H1 (cell line): ENCODE data around the gene DEFB113. TPM values are rescaled to one million over a fixed set of nuclear protein-coding genes. Genes with fewer than 3 reads are reported as not detected.

ENCODE experiments used
- CTCF ChIA-PET: fragments of 300-600 bp; sonication (Branson Sonifier 250); formaldehyde crosslinking; loops from one replicate; lab custom pipeline; 2021; ENCODE audit not compliant: partially characterized antibody; lab: Charles Lee
- POLR2A ChIA-PET: fragments of 300-600 bp; sonication (Branson Sonifier 250); formaldehyde crosslinking; loops from one replicate; lab custom pipeline; 2021; ENCODE audit warnings: inconsistent platforms; ENCODE audit not compliant: partially characterized antibody; lab: Charles Lee
- DNase-seq, 2 experiments: peaks; one replicate each; pipeline versions ENCODE4 v3.0.0 to v3.0.0-alpha.2; 2010 to 2022; ENCODE audit warnings: low spot score in 2 of 2, low read depth in 1 of 2, mixed read lengths in 1 of 2
- FAIRE-seq: peaks from 2 replicates; lab custom pipeline; 2011; peaks lifted over from hg19 to GRCh38; lab: Jason Lieb, UNC
- H2AFZ ChIP-seq: 2 replicates; pipeline ENCODE4 v1.8.1; 2012; ENCODE audit warnings: low read length, inconsistent platforms
- H2AK5ac ChIP-seq: 2 replicates; pipeline ENCODE4 v1.6.1; 2013; ENCODE audit warnings: low read depth, low read length
- H2BK120ac ChIP-seq: replicated peaks from 2 replicates; pipeline ENCODE3; 2013; ENCODE audit warnings: low read depth, low read length, inconsistent platforms
- H2BK12ac ChIP-seq: 2 replicates; pipeline ENCODE4 v1.6.1; 2013; ENCODE audit warnings: low read depth, low read length
- H2BK15ac ChIP-seq: 2 replicates; pipeline ENCODE4 v1.6.1; 2013; ENCODE audit warnings: low read length
- H2BK20ac ChIP-seq: 2 replicates; pipeline ENCODE4 v1.6.1; 2013; ENCODE audit warnings: low read length
- H2BK5ac ChIP-seq: 2 replicates; pipeline ENCODE4 v1.6.1; 2013; ENCODE audit warnings: low read depth, low read length
- H3K14ac ChIP-seq: 2 replicates; pipeline ENCODE4 v1.6.1; 2013; ENCODE audit warnings: inconsistent platforms; ENCODE audit not compliant: insufficient read length
- H3K18ac ChIP-seq: 2 replicates; pipeline ENCODE4 v1.6.1; 2013; ENCODE audit warnings: low read length; ENCODE audit errors: extremely low read depth
- H3K23ac ChIP-seq: 2 replicates; pipeline ENCODE4 v1.6.1; 2013; ENCODE audit warnings: inconsistent platforms; ENCODE audit not compliant: insufficient read length
- H3K23me2 ChIP-seq: 2 replicates; pipeline ENCODE4 v1.6.1; 2013; ENCODE audit warnings: low read depth, low read length
- H3K27ac ChIP-seq: 2 replicates; pipeline ENCODE4 v1.6.1; 2011; ENCODE audit warnings: low read depth, low read length, inconsistent platforms
- H3K27me3 ChIP-seq, 4 experiments: replicated peaks in 1 of 4; 1 replicate in 1 of 4; 2 replicates in 3 of 4; pipeline versions ENCODE4 v1.6.1 to v1.8.1; 2011 to 2013; ENCODE audit warnings: low read length in 3 of 4, mild to moderate bottlenecking in 3 of 4, inconsistent platforms in 2 of 4, mixed read lengths in 2 of 4, moderate library complexity in 1 of 4; ENCODE audit not compliant: control insufficient read depth in 3 of 4, insufficient read depth in 3 of 4; ENCODE audit errors: extremely low read depth in 1 of 4
- H3K36me3 ChIP-seq, 4 experiments: 2 replicates each; pipeline versions ENCODE4 v1.6.1 to v1.8.1; 2011 to 2013; ENCODE audit warnings: mild to moderate bottlenecking in 4 of 4, low read length in 3 of 4, moderate library complexity in 2 of 4, control low read depth in 1 of 4, inconsistent platforms in 1 of 4; ENCODE audit not compliant: insufficient read depth in 4 of 4, control insufficient read depth in 2 of 4
- H3K4ac ChIP-seq: replicated peaks from 2 replicates; pipeline ENCODE3; 2013; ENCODE audit warnings: low read length, low read depth, mixed read lengths, inconsistent platforms; ENCODE audit not compliant: insufficient read length
- H3K4me1 ChIP-seq, 4 experiments: replicated peaks in 1 of 4; 1 replicate in 1 of 4; 2 replicates in 3 of 4; pipeline versions ENCODE4 v1.6.1 to v1.8.1; 2011 to 2013; ENCODE audit warnings: low read length in 3 of 4, inconsistent platforms in 2 of 4, mixed read lengths in 1 of 4; ENCODE audit not compliant: insufficient read depth in 4 of 4, control insufficient read depth in 3 of 4
- H3K4me2 ChIP-seq, 2 experiments: 2 replicates each; pipeline versions ENCODE4 v1.6.1 to v1.8.1; 2011 to 2013; ENCODE audit warnings: low read depth in 2 of 2, low read length in 2 of 2, control low read depth in 1 of 2, inconsistent platforms in 1 of 2, mild to moderate bottlenecking in 1 of 2; ENCODE audit not compliant: insufficient read depth in 1 of 2
- H3K4me3 ChIP-seq, 4 experiments: fragments of 200-600, 300-600 bp in 1 of 4; sonication (generic), shearing (Covaris generic), sonication (Bioruptor Twin) in 1 of 4; 2 replicates each; pipeline versions ENCODE4 v1.5.1 to v1.8.1; 2011 to 2016; ENCODE audit warnings: low read length in 4 of 4, low read depth in 3 of 4, control low read depth in 2 of 4, inconsistent platforms in 2 of 4, mild to moderate bottlenecking in 2 of 4, mixed read lengths in 1 of 4, moderate library complexity in 1 of 4; ENCODE audit not compliant: insufficient read depth in 2 of 4; ENCODE audit errors: extremely low read depth in 1 of 4
- H3K56ac ChIP-seq: replicated peaks from 2 replicates; pipeline ENCODE3; 2013; ENCODE audit warnings: low read depth, mild to moderate bottlenecking, mixed read lengths, low read length, inconsistent platforms; ENCODE audit not compliant: insufficient read length
- H3K79me1 ChIP-seq: 2 replicates; pipeline ENCODE4 v1.6.1; 2013; ENCODE audit warnings: low read depth, low read length, control low read depth
- H3K79me2 ChIP-seq, 2 experiments: 2 replicates each; pipeline versions ENCODE4 v1.6.1 to v1.8.1; 2012 to 2013; ENCODE audit warnings: low read length in 2 of 2, mild to moderate bottlenecking in 2 of 2, inconsistent platforms in 1 of 2; ENCODE audit not compliant: insufficient read depth in 2 of 2, control insufficient read depth in 1 of 2
- H3K9ac ChIP-seq, 4 experiments: replicated peaks in 1 of 4; 1 replicate in 1 of 4; 2 replicates in 3 of 4; pipeline versions ENCODE4 v1.6.1 to v1.8.1; 2011 to 2013; ENCODE audit warnings: low read depth in 3 of 4, low read length in 3 of 4, control low read depth in 2 of 4, mild to moderate bottlenecking in 2 of 4, moderate library complexity in 2 of 4, inconsistent platforms in 1 of 4; ENCODE audit errors: extremely low read depth in 1 of 4
- H3K9me3 ChIP-seq, 2 experiments: 2 replicates each; pipeline versions ENCODE4 v1.6.1 to v1.8.1; 2012 to 2013; ENCODE audit warnings: mild to moderate bottlenecking in 2 of 2, moderate library complexity in 2 of 2, control low read depth in 1 of 2, inconsistent platforms in 1 of 2, low read depth in 1 of 2, low read length in 1 of 2, mixed read lengths in 1 of 2; ENCODE audit not compliant: insufficient read depth in 2 of 2
- H4K20me1 ChIP-seq, 2 experiments: replicated peaks in 1 of 2; 2 replicates each; pipeline versions ENCODE3 to v1.8.1; 2011 to 2013; ENCODE audit warnings: inconsistent platforms in 2 of 2, low read length in 2 of 2, mild to moderate bottlenecking in 1 of 2; ENCODE audit not compliant: insufficient read depth in 2 of 2, control insufficient read depth in 1 of 2
- H4K5ac ChIP-seq: 2 replicates; pipeline ENCODE4 v1.6.1; 2013; ENCODE audit warnings: low read length, low read depth, mixed read lengths, inconsistent platforms; ENCODE audit not compliant: insufficient read length
- H4K8ac ChIP-seq: 2 replicates; pipeline ENCODE4 v1.8.0; 2013; ENCODE audit warnings: mild to moderate bottlenecking, moderate library complexity, low read length, inconsistent platforms; ENCODE audit not compliant: insufficient read depth; ENCODE audit errors: extremely low read depth
- H4K91ac ChIP-seq: replicated peaks from 2 replicates; pipeline ENCODE3; 2013; ENCODE audit warnings: low read length, mixed read lengths, inconsistent platforms; ENCODE audit not compliant: insufficient read length
- BRCA1 ChIP-seq: IDR thresholded peaks from 2 replicates; pipeline ENCODE4 v1.6.1; 2012; ENCODE audit warnings: low read depth, low read length, improper control_type of control experiment
- CTCF ChIP-seq, 3 experiments: IDR thresholded peaks; 1 replicate in 2 of 3; 2 replicates in 1 of 3; pipeline versions ENCODE4 v1.5.1 to v1.6.1; 2011; ENCODE audit warnings: low read length in 3 of 3, mild to moderate bottlenecking in 3 of 3, inconsistent platforms in 2 of 3, low read depth in 1 of 3, moderate library complexity in 1 of 3; ENCODE audit not compliant: insufficient read depth in 1 of 3; ENCODE audit errors: control extremely low read depth in 1 of 3
- NRF1 ChIP-seq: IDR thresholded peaks from 2 replicates; pipeline ENCODE4 v1.6.1; 2011; ENCODE audit warnings: mild to moderate bottlenecking, low read depth, low read length, improper control_type of control experiment
- SIX5 ChIP-seq: IDR thresholded peaks from 2 replicates; pipeline ENCODE4 v1.6.1; 2011; ENCODE audit warnings: mild to moderate bottlenecking, low read depth, low read length
- YY1 ChIP-seq: IDR thresholded peaks from 2 replicates; pipeline ENCODE4 v1.6.1; 2011; ENCODE audit warnings: low read depth, mild to moderate bottlenecking, low read length
- WGBS, 2 experiments: shearing (Covaris generic) in 1 of 2; methylation state at CpG; one replicate each; pipeline versions ENCODE4 v1.1.6 to v1.1.7; 2013 to 2015; ENCODE audit warnings: low lambda C conversion rate in 2 of 2, mixed read lengths in 2 of 2, inconsistent platforms in 1 of 2, low coverage in 1 of 2, missing lambda C conversion rate in 1 of 2; ENCODE audit not compliant: insufficient replicate concordance in 2 of 2, insufficient coverage in 1 of 2, insufficient read length in 1 of 2; ENCODE audit errors: extremely low coverage in 1 of 2, missing lambda C conversion rate in 1 of 2; 5-methylcytosine and 5-hydroxymethylcytosine counted together
- polyA plus RNA-seq, 7 experiments: library from polyadenylated mRNA; depleted of rRNA in 3 of 7; stranded (reverse) in 5 of 7; unstranded in 2 of 7; fragments of >200 nt in 5 of 7; fragments of 200-250 nt in 2 of 7; gene quantifications; 1 replicate in 5 of 7; 2 replicates in 1 of 7; 4 replicates in 1 of 7; pipeline versions ENCODE4 v1.2.1 to v1.2.3, GENCODE V29; 2011 to 2013; ENCODE audit warnings: missing spikeins in 2 of 7, mixed read lengths in 2 of 7
- total RNA-seq: library from RNA; stranded (reverse); fragmentation: NEBNext Ultra II Directional; extraction: Animal tissue kit (Norgen Biotek cat#: 25700); gene quantifications from 2 replicates; pipeline ENCODE4 v1.2.1, GENCODE V29; 2021

The DEFB113 gene
- total and polyA plus RNA-seq, 2 of the 8 experiments (the other 6 are each of a cell fraction or from before 2014, with no cell fraction given): not detected

GRCh38 chr6:49958180-49958579 is 11.2 kb downstream of the DEFB113 start:
- no peak overlapping the region for H3K4ac ChIP-seq
- no peak overlapping the region for H2BK5ac ChIP-seq
- POLR2A ChIA-PET: no interaction called here
- no peaks in the 10 kb centered on the region for H3K23me2 ChIP-seq
- H3K4me3 ChIP-seq: no peak overlapping the region
- H2AK5ac ChIP-seq: no peak overlapping the region
- no peak overlapping the region for H3K9ac ChIP-seq
- H3K56ac ChIP-seq: no peak overlapping the region
- H3K4me1 ChIP-seq: no peaks in the 10 kb centered on the region
- H4K91ac ChIP-seq: no peak overlapping the region
- CTCF ChIA-PET: interaction anchor here (0.6 kb wide), 1 partner anchor 98 kb away, joined by 3 read pairs; no protein-coding TSS in a partner anchor
- H3K36me3 ChIP-seq: 0 out of 8 replicates have a peak, but pooled peaks cover 0 to 3% (median 0%) of the 10 kb centered on the region in 4 experiments
- no peak overlapping the region for H3K23ac ChIP-seq
- H2AFZ ChIP-seq: no peak overlapping the region
- H3K9me3 ChIP-seq: peaks cover 0 to 5% of the 10 kb centered on the region in 2 experiments; a peak in 1 of 4 replicates
- H3K27me3 ChIP-seq: no peaks in the 10 kb centered on the region
- no peak overlapping the region for H3K4me2 ChIP-seq
- TF ChIP-seq YY1 (no peak), SIX5 (no peak), NRF1 (no peak), CTCF (IDR thresholded peaks at IDR 0.05; ENCODE audit: control extremely low read depth in 1 of 3, insufficient read depth in 1 of 3, low read depth in 1 of 3, low read length in 3 of 3) (no peak), BRCA1 (no peak)
- FAIRE-seq (no peak), DNase-seq (no peak)
- H2BK15ac ChIP-seq: no peak overlapping the region
- no peak overlapping the region for H4K5ac ChIP-seq
- H2BK12ac ChIP-seq: no peak overlapping the region
- no peak overlapping the region for H3K18ac ChIP-seq
- H3K79me1 ChIP-seq: no peaks in the 10 kb centered on the region
- no peak overlapping the region for H3K14ac ChIP-seq
- WGBS, 2 experiments: 100% methylated on average over 1 of the region's 1 CpG; no CpG with 5 or more reads in 1 of the 2 experiments
- H4K20me1 ChIP-seq: no peaks in the 10 kb centered on the region
- H2BK20ac ChIP-seq: no peak overlapping the region
- H2BK120ac ChIP-seq: no peak overlapping the region
- H3K27ac ChIP-seq: no peak overlapping the region
- no peaks in the 10 kb centered on the region for H3K79me2 ChIP-seq
- H4K8ac ChIP-seq: no peak overlapping the region
